A549 (cell line): Measurements from ENCODE around the gene MYH9.

Source experiments
- CTCF ChIP-seq: fragments of >200 bp; sonication (Bioruptor Twin); formaldehyde crosslinking; IDR thresholded peaks from 3 replicates; pipeline ENCODE4 v1.5.1; 2016
- EHMT2 ChIP-seq: fragments of 200-600 bp; sonication (generic); IDR thresholded peaks from 2 replicates; pipeline ENCODE4 v1.6.1; 2016; ENCODE audit warnings: antibody characterized with exemption, low read depth, mild to moderate bottlenecking, moderate library complexity
- SMC3 ChIP-seq: fragments of >200 bp; sonication (Bioruptor Twin); formaldehyde crosslinking; IDR thresholded peaks from 3 replicates; pipeline ENCODE4 v1.6.1; 2018; ENCODE audit warnings: inconsistent platforms

GRCh38 chr22:36386900-36387708, 663 bp downstream of the MYH9 start:
- TF ChIP-seq SMC3 (no peak), CTCF (no peak), EHMT2 (no peak)
